ENCODE data around the gene ZNF768. TPM values are rescaled to one million over a fixed set of nuclear protein-coding genes. Genes with fewer than 3 reads are reported as not detected.

Gene ZNF768
- total and polyA plus RNA-seq, 2 of the 13 experiments (the other 11 are each of a cell fraction or from before 2014, with no cell fraction given): 26.7 to 34.4 TPM

DNA sequence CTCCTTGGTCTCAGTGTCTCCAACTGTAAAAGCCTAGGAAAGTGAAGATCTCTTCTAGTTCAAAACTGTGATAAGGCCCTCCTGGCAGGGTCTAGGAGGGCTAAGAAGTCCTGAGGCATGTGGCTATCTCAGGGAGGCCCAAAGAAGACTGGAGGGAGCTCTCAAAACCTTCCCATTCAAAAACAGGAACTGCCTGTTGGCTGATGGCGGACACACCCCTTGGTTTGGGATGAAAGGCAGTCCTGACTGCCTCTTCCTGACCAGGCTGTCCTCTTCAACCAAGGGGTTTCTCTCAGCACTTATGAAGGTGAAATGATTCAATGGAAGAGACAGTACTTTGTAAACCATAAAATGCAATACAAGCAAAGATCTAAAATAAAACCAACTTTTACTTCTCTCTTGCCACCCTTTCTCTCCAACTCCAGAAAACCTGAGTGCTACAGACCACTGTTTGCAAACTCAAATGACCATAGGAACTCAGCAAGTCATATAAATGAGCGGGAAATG is 27.1 kb upstream of the ZNF768 start (continued):
- peak in 1 of 2 experiments; percentile 26; a peak in 1 of 4 replicates for TF ChIP-seq POLR2A (IDR thresholded peaks at IDR 0.05; ENCODE audit: insufficient read depth in 1 of 2, low read depth in 2 of 2, low read length in 2 of 2)
- TF ChIP-seq ATRX (CRISPR knock-in tag; IDR thresholded peaks at IDR 0.05; ENCODE audit: borderline replicate concordance): no peak
- TF ChIP-seq, protein P1, sequence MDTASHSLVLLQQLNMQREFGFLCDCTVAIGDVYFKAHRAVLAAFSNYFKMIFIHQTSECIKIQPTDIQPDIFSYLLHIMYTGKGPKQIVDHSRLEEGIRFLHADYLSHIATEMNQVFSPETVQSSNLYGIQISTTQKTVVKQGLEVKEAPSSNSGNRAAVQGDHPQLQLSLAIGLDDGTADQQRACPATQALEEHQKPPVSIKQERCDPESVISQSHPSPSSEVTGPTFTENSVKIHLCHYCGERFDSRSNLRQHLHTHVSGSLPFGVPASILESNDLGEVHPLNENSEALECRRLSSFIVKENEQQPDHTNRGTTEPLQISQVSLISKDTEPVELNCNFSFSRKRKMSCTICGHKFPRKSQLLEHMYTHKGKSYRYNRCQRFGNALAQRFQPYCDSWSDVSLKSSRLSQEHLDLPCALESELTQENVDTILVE (CRISPR knock-in tag; IDR thresholded peaks at IDR 0.05): no peak
- TF ChIP-seq ZSCAN22 (CRISPR knock-in tag; IDR thresholded peaks at IDR 0.05): no peak
- TF ChIP-seq, protein P2, sequence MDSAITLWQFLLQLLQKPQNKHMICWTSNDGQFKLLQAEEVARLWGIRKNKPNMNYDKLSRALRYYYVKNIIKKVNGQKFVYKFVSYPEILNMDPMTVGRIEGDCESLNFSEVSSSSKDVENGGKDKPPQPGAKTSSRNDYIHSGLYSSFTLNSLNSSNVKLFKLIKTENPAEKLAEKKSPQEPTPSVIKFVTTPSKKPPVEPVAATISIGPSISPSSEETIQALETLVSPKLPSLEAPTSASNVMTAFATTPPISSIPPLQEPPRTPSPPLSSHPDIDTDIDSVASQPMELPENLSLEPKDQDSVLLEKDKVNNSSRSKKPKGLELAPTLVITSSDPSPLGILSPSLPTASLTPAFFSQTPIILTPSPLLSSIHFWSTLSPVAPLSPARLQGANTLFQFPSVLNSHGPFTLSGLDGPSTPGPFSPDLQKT (CRISPR knock-in tag; IDR thresholded peaks at IDR 0.05; ENCODE audit: borderline replicate concordance): no peak
- no peak for TF ChIP-seq ZNF143 (CRISPR knock-in tag; IDR thresholded peaks at IDR 0.05)
- TF ChIP-seq CHD4 (IDR thresholded peaks at IDR 0.05; ENCODE audit: borderline replicate concordance, low read length): no peak
- TF ChIP-seq RBM22 (optimal IDR thresholded peaks at IDR 0.05; ENCODE audit: low read length): peak; percentile 62
- no peak for TF ChIP-seq ATF7-NPFF (CRISPR knock-in tag; IDR thresholded peaks at IDR 0.05; ENCODE audit: low read depth)
- TF ChIP-seq, protein P3, sequence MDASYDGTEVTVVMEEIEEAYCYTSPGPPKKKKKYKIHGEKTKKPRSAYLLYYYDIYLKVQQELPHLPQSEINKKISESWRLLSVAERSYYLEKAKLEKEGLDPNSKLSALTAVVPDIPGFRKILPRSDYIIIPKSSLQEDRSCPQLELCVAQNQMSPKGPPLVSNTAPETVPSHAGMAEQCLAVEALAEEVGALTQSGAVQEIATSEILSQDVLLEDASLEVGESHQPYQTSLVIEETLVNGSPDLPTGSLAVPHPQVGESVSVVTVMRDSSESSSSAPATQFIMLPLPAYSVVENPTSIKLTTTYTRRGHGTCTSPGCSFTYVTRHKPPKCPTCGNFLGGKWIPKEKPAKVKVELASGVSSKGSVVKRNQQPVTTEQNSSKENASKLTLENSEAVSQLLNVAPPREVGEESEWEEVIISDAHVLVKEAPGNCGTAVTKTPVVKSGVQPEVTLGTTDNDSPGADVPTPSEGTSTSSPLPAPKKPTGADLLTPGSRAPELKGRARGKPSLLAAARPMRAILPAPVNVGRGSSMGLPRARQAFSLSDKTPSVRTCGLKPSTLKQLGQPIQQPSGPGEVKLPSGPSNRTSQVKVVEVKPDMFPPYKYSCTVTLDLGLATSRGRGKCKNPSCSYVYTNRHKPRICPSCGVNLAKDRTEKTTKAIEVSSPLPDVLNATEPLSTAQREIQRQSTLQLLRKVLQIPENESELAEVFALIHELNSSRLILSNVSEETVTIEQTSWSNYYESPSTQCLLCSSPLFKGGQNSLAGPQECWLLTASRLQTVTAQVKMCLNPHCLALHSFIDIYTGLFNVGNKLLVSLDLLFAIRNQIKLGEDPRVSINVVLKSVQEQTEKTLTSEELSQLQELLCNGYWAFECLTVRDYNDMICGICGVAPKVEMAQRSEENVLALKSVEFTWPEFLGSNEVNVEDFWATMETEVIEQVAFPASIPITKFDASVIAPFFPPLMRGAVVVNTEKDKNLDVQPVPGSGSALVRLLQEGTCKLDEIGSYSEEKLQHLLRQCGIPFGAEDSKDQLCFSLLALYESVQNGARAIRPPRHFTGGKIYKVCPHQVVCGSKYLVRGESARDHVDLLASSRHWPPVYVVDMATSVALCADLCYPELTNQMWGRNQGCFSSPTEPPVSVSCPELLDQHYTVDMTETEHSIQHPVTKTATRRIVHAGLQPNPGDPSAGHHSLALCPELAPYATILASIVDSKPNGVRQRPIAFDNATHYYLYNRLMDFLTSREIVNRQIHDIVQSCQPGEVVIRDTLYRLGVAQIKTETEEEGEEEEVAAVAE (CRISPR knock-in tag; IDR thresholded peaks at IDR 0.05; ENCODE audit: borderline replicate concordance): no peak
- TF ChIP-seq ZFP82 (CRISPR knock-in tag; IDR thresholded peaks at IDR 0.05; ENCODE audit: borderline replicate concordance): no peak
- TF ChIP-seq, protein P4, sequence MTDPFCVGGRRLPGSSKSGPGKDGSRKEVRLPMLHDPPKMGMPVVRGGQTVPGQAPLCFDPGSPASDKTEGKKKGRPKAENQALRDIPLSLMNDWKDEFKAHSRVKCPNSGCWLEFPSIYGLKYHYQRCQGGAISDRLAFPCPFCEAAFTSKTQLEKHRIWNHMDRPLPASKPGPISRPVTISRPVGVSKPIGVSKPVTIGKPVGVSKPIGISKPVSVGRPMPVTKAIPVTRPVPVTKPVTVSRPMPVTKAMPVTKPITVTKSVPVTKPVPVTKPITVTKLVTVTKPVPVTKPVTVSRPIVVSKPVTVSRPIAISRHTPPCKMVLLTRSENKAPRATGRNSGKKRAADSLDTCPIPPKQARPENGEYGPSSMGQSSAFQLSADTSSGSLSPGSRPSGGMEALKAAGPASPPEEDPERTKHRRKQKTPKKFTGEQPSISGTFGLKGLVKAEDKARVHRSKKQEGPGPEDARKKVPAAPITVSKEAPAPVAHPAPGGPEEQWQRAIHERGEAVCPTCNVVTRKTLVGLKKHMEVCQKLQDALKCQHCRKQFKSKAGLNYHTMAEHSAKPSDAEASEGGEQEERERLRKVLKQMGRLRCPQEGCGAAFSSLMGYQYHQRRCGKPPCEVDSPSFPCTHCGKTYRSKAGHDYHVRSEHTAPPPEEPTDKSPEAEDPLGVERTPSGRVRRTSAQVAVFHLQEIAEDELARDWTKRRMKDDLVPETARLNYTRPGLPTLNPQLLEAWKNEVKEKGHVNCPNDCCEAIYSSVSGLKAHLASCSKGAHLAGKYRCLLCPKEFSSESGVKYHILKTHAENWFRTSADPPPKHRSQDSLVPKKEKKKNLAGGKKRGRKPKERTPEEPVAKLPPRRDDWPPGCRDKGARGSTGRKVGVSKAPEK (CRISPR knock-in tag; IDR thresholded peaks at IDR 0.05; ENCODE audit: borderline replicate concordance): 0 out of 2 replicates have a peak, but pooled peaks have one; percentile 20
- TF ChIP-seq MATR3 (CRISPR knock-in tag; IDR thresholded peaks at IDR 0.05): no peak

Measured in HepG2 (cell line).